ENCODE data around the gene FAM53A. TPM values are rescaled to one million over a fixed set of nuclear protein-coding genes. Genes with fewer than 3 reads are reported as not detected.

FAM53A gene
- total RNA-seq, 4 donors from 2014 or later = 1.3 to 3.2 TPM; not detected in 2

- H3K27ac ChIP-seq = no peak overlapping the region
- H3K36me3 ChIP-seq = no peaks in the 10 kb centered on the region
- H3K4me3 ChIP-seq = no peak overlapping the region
- intact Hi-C loops (cut with DNase I; ENCODE audit: low total_unique reads) = no loop called here
- no peaks in the 10 kb centered on the region for H3K4me1 ChIP-seq
- H3K27me3 ChIP-seq = no peaks in the 10 kb centered on the region
- TF ChIP-seq CTCF (IDR thresholded peaks at IDR 0.05) (no peak), POLR2A (IDR thresholded peaks at IDR 0.05) (no peak)
- H3K9me3 ChIP-seq = peaks cover 0 to 6% of the 10 kb centered on the region in 2 donors
- DNase-seq = no peak
Observed at GRCh38 chr4:1592068-1592708, 91.9 kb downstream of the FAM53A start.

GRCh38 chr4:1591107-1591506 is 93.0 kb downstream of the FAM53A start:
- intact Hi-C loops (cut with DNase I; ENCODE audit: low total_unique reads) = no loop called here

GRCh38 chr4:1590244-1590643 is 93.9 kb downstream of the FAM53A start:
- no peaks in the 10 kb centered on the region for H3K36me3 ChIP-seq
- no peak overlapping the region for H3K27ac ChIP-seq
- no peak overlapping the region for H3K4me3 ChIP-seq
- peaks cover 0 to 6% of the 10 kb centered on the region in 2 donors for H3K9me3 ChIP-seq
- intact Hi-C loops (cut with DNase I; ENCODE audit: low total_unique reads) = no loop called here
- no peak for DNase-seq
- TF ChIP-seq POLR2A (IDR thresholded peaks at IDR 0.05) (no peak), CTCF (IDR thresholded peaks at IDR 0.05) (no peak)
- H3K27me3 ChIP-seq = no peaks in the 10 kb centered on the region
- H3K4me1 ChIP-seq = no peaks in the 10 kb centered on the region

More at GRCh38 chr4:1591107-1591506, 93.0 kb downstream of the FAM53A start:
- DNase-seq = no peak
- H3K27me3 ChIP-seq = no peaks in the 10 kb centered on the region
- H3K36me3 ChIP-seq = no peaks in the 10 kb centered on the region
- no peaks in the 10 kb centered on the region for H3K4me1 ChIP-seq
- H3K27ac ChIP-seq = no peak overlapping the region
- TF ChIP-seq POLR2A (IDR thresholded peaks at IDR 0.05) (no peak), CTCF (IDR thresholded peaks at IDR 0.05) (no peak)
- no peak overlapping the region for H3K4me3 ChIP-seq
- H3K9me3 ChIP-seq = peaks cover 0 to 6% of the 10 kb centered on the region in 2 donors

Small RNA genes lying within 50 kb of the gene (small RNA-seq; reads per million reads assigned to genes)
- gene RF00019 = not detected

Other genes with a start within 250 kb of the FAM53A start
- gene SLBP, start 28.0 kb upstream of the FAM53A start, total RNA-seq = 10 to 100 TPM; 25.0 to 56.4 (median 41.4) TPM
- gene TMEM129, start 37.0 kb upstream of the FAM53A start, total RNA-seq = 10 to 100 TPM; 31.0 to 99.7 (median 42.7) TPM
- 10 to 100 TPM in 1 of 4 donors, 1 to 10 TPM in 3; 4.6 to 15.6 (median 7.3) TPM for gene TACC3, start 37.2 kb upstream of the FAM53A start, total RNA-seq
- 1 to 10 TPM in 3 of 4 donors, under 1 TPM in 1; 0.29 to 6.4 (median 4.3) TPM for gene FGFR3, start 109.0 kb upstream of the FAM53A start, total RNA-seq
- gene LETM1, start 171.8 kb upstream of the FAM53A start, total RNA-seq = 10 to 100 TPM; 12.4 to 44.3 (median 31.3) TPM
- gene NSD2, start 187.1 kb upstream of the FAM53A start, total RNA-seq = 10 to 100 TPM; 10.3 to 75.3 (median 49.0) TPM